Measurements from ENCODE around the gene PPHLN1. TPM values are rescaled to one million over a fixed set of nuclear protein-coding genes. Genes with fewer than 3 reads are reported as not detected.

PPHLN1 gene
- total RNA-seq, 4 donors from 2014 or later = 48.0 to 63.9 (median 52.2) TPM

DNA sequence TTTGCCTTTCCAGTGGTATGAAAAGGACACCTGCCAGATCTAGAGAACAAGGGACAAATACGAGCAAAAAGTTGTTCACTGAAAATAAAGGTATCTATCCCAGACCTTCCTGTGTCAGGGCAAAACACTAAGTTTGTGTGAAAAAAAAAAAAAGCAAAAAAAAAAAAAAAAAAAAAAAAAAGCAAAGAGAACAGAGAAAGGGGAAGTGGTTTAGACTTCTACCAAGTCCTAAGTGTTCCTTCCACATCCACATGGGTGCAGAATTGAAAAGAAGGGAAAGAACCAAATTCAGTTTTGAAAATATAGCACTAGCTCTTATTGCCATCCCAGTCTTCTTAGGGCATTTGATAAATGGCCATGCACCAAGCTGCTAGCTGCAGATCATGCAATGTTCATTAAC lies 41.8 kb upstream of the PPHLN1 start:
- TF ChIP-seq, protein P1, sequence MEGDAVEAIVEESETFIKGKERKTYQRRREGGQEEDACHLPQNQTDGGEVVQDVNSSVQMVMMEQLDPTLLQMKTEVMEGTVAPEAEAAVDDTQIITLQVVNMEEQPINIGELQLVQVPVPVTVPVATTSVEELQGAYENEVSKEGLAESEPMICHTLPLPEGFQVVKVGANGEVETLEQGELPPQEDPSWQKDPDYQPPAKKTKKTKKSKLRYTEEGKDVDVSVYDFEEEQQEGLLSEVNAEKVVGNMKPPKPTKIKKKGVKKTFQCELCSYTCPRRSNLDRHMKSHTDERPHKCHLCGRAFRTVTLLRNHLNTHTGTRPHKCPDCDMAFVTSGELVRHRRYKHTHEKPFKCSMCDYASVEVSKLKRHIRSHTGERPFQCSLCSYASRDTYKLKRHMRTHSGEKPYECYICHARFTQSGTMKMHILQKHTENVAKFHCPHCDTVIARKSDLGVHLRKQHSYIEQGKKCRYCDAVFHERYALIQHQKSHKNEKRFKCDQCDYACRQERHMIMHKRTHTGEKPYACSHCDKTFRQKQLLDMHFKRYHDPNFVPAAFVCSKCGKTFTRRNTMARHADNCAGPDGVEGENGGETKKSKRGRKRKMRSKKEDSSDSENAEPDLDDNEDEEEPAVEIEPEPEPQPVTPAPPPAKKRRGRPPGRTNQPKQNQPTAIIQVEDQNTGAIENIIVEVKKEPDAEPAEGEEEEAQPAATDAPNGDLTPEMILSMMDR (IDR thresholded peaks at IDR 0.05; ENCODE audit: low read depth) = no peak

DNA sequence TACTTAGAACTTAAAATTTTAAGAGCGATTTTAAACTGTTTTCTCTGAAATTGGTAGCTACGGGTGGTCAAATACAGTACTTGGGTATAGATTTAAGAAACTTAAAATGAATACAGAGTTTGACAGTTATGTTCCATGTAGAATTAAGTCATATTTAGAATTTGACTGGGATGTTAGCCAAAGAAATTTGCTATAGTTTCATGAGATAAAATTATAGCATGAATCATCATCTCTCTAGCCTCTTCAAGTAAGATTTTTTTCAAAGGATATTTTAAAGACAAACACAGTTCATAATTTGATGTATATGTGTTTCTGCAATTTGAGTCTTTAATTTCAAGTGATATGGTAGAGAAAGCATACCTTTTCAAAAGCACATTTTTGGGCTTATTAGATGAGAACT lies 41.1 kb upstream of the PPHLN1 start:
- TF ChIP-seq, protein P1 (IDR thresholded peaks at IDR 0.05; ENCODE audit: low read depth) = no peak

DNA sequence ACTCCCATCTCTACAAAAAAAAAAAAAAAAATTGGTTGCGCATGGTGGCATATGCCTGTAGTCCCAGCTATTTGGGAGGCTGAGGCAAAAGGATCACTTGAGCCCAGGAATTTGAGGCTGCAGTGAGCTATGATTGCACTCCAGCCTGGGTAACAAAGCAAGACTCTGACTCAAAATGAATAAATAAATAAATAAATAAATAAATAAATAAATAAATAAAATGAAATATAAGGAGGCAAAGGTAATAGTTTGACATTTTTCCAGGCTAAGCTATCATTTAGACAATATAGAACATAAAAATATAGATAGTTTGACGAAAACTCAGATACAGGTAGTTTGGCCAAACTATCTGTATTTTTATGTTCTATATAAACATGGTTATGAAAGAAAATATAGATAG lies 40.5 kb upstream of the PPHLN1 start:
- TF ChIP-seq, protein P1 (IDR thresholded peaks at IDR 0.05; ENCODE audit: low read depth) = no peak

DNA sequence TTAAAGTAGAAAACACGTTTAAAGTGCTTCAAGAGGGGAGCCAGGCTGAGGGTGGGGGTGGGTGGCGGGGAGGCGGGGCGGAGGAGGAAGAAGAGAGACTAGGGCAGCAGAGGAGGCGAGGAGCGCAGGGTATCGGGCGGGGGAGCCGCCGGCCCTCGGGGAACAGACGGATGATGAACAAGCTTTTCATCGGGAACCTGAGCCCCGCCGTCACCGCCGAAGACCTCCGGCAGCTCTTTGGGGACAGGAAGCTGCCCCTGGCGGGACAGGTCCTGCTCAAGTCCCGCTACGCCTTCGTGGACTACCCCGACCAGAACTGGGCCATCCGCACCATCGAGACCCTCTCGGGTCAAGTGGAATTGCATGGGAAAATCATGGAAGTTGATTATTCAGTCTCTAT lies 39.2 kb upstream of the PPHLN1 start:
- TF ChIP-seq, protein P1 (IDR thresholded peaks at IDR 0.05; ENCODE audit: low read depth) = no peak

DNA sequence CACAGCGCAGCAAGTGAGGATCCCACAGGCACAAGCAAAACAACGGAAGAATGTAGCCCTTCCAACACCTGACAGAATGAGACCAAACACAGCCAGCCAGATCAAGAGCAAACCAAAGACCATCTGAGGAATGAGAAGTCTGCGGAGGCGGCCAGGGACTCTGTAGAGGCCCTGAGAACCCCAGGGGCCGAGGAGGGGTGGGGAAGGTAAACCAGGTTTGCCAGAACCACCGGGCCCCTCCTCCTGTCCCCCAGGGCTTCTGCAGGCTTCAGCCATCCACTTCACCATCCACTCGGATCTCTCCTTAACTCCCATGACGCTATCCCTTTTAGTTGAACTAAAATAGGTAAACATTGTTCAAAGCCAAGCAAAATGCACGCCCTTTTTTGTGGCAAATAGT lies 37.4 kb upstream of the PPHLN1 start:
- TF ChIP-seq, protein P1 (IDR thresholded peaks at IDR 0.05; ENCODE audit: low read depth) = no peak

DNA sequence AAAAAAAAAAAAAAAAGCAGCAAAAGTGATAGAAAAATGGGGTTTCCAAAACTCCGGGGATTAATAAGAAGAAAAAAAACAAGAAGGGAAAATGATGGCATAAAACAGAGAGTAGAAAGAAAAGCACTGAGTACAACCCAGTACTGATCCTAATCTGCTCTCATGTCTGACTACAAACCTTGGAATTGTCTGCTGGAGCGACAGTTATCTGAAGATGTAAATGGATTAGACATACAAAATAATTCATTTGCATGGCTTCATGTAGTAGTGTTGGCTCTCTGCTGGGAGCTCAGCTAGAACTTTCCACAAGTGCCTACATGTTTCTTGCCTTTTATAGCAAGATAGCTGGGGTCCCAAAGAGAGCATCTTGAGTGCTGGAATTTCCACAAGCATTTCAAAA lies 34.3 kb upstream of the PPHLN1 start:
- TF ChIP-seq, protein P1 (IDR thresholded peaks at IDR 0.05; ENCODE audit: low read depth) = no peak

DNA sequence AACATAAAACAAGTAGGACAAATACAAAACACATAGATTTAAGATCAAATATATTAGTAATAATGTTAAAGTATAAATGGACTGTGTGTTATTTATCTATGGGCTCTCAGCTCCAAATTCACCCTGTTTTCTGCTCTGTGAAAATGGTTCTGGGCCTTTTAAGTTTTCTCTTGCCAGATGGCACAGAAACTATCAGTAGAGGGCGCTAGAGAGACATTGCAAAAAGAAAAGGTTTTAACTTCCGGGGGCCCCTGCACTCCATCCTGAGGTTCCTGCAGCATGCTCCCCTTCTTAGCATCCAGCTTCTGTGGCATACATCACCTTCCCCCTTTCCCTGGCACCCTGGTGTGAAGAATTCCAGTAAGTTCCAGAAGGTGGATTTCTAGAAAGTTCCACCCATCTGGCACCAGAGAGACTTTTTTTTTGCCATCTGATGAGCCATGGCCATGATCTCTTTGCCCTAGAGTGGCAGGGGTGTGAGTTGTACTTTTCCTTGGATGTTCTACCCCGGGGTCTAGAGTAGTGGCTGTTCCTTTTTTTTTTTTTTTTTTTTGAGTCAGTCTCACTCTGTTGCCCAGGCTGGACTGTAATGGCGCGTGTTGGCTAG lies 29.4 kb upstream of the PPHLN1 start:
- TF ChIP-seq, protein P1 (IDR thresholded peaks at IDR 0.05; ENCODE audit: low read depth) = no peak
